A204.1 (cell line): ENCODE data around the gene ANKLE1.

Experiments used
- FAIRE-seq: peaks from 2 replicates; lab custom pipeline; 2012; peaks lifted over from hg19 to GRCh38; lab: Jason Lieb, UNC

The ANKLE1 gene

GRCh38 chr19:17281391-17282304 lies at the start of gene ANKLE1:
TSS of gene ANKLE1 (plus strand) at chr19:17281901. CDS start at chr19:17281921, 20 bp downstream.
- no peak for FAIRE-seq

GRCh38 chr19:17232258-17232657 lies 49.4 kb upstream of the ANKLE1 start:
- FAIRE-seq, result no peak

GRCh38 chr19:17234911-17235299 lies 46.8 kb upstream of the ANKLE1 start:
- FAIRE-seq, result peak; percentile 3

GRCh38 chr19:17235300-17235970 lies 46.3 kb upstream of the ANKLE1 start:
- FAIRE-seq, result no peak

- FAIRE-seq, result no peak
Measured at GRCh38 chr19:17235971-17236777, 45.5 kb upstream of the ANKLE1 start.

- FAIRE-seq, result no peak
Measured at GRCh38 chr19:17236811-17237543, 44.7 kb upstream of the ANKLE1 start.

GRCh38 chr19:17237747-17238706 lies 43.7 kb upstream of the ANKLE1 start:
- FAIRE-seq, result no peak

- no peak for FAIRE-seq
Measured at GRCh38 chr19:17240062-17240752, 41.5 kb upstream of the ANKLE1 start.

GRCh38 chr19:17240826-17241399 lies 40.8 kb upstream of the ANKLE1 start:
- no peak for FAIRE-seq

GRCh38 chr19:17242431-17243208 lies 39.1 kb upstream of the ANKLE1 start:
- no peak for FAIRE-seq

- FAIRE-seq, result no peak
Measured at GRCh38 chr19:17243211-17243829, 38.4 kb upstream of the ANKLE1 start.

- FAIRE-seq, result no peak
Measured at GRCh38 chr19:17243830-17244617, 37.7 kb upstream of the ANKLE1 start.

GRCh38 chr19:17244618-17245534 lies 36.8 kb upstream of the ANKLE1 start:
- no peak for FAIRE-seq

GRCh38 chr19:17245535-17245984 lies 36.1 kb upstream of the ANKLE1 start, which contains the start of gene NR2F6:
TSS of gene NR2F6 (minus strand) at chr19:17245919. CDS start at chr19:17245220, 699 bp downstream.
- FAIRE-seq, result no peak

- FAIRE-seq, result no peak
Measured at GRCh38 chr19:17246681-17247425, 34.8 kb upstream of the ANKLE1 start.
